Heart left ventricle (tissue), 13 donors: Measurements from ENCODE around the gene TIAM2.

Experiments
- POLR2A ChIP-seq, 2 donors: fragments of 450-650 bp; IDR thresholded peaks; one replicate each; pipeline ENCODE4 v1.6.1; 2017; ENCODE audit warnings: antibody characterized with exemption in 2 of 2, mild to moderate bottlenecking in 2 of 2, moderate library complexity in 2 of 2
- TF ChIP-seq, protein P1 (sequence below), 12 donors: fragments of 200-600 bp; sonication (generic) in 4 of 12; IDR thresholded peaks; one replicate each; pipeline versions ENCODE4 v1.5.0 to v1.8.0; 2018 to 2022; ENCODE audit warnings: antibody characterized with exemption in 12 of 12, mild to moderate bottlenecking in 5 of 12
- donor health status: ischemic (EF 13 %, LVEDD 7.1; RV severe dilation, severe dysfunction).
- donor health status: DM: no; HTN: yes; CAD: no.
- donor health status: DM: no; HTN: no; CAD: no.
- donor health status: ischemic (EF 25% LVEDD 6.9; RV normal size, moderate dysfunction).
- donor health status: ischemic (EF 25% LVEDD 5.7; RV mildly dilated, moderate dysfunction).
- donor health status: ischemic (EF 35%, LVEDD 5.7; RV mildly dilated, moderate dysfunction).
- donor health status: nonischemic (EF 11% LVEDD 7.7; RV severe dilation, severe dysfunction).
- donor health status: DM: yes; HTN: yes; CAD: no.
- donor health status: PGD.
- donor health status: ischemic (EF 29% LVEDD 5.4; RV normal size, mild dysfunction).
- donor health status: nonischemic (EF 23%, LVEDD 6.1; RV moderate dilation, normal function).

DNA sequence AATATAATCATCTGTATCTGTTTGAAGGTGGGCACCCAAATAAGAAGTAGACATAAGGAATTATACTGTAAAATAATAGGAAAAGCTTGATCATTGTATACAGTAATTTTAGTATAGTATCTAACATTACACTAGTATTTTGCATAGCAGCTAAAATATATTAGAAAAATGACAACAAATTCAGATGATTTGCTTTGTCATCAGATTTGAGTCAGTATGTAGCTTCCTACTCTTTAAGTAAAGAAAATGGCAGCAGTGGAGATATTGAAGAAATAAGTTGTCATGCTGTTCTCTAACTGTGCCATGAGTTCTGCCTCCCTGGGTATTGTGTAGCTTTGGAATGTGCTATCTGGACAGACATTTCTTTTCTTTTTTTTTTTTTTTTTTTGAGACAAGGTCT, 74.4 kb downstream of the TIAM2 start:
- TF ChIP-seq, protein P1, sequence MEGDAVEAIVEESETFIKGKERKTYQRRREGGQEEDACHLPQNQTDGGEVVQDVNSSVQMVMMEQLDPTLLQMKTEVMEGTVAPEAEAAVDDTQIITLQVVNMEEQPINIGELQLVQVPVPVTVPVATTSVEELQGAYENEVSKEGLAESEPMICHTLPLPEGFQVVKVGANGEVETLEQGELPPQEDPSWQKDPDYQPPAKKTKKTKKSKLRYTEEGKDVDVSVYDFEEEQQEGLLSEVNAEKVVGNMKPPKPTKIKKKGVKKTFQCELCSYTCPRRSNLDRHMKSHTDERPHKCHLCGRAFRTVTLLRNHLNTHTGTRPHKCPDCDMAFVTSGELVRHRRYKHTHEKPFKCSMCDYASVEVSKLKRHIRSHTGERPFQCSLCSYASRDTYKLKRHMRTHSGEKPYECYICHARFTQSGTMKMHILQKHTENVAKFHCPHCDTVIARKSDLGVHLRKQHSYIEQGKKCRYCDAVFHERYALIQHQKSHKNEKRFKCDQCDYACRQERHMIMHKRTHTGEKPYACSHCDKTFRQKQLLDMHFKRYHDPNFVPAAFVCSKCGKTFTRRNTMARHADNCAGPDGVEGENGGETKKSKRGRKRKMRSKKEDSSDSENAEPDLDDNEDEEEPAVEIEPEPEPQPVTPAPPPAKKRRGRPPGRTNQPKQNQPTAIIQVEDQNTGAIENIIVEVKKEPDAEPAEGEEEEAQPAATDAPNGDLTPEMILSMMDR (IDR thresholded peaks at IDR 0.05): no peak
- TF ChIP-seq POLR2A (IDR thresholded peaks at IDR 0.05): no peak
